GM12864 (cell line): ENCODE results near the gene DCBLD2.
A peak's percentile ranks its signal among the peaks of the same experiment; 100 is the strongest.

ENCODE experiments used
- DNase-seq: peaks from one replicate; pipeline ENCODE4 v3.0.0-alpha.2; 2011; ENCODE audit warnings: low read depth
- H3K4me3 ChIP-seq: 2 replicates; pipeline ENCODE4 v1.5.1; 2011; ENCODE audit warnings: mild to moderate bottlenecking, low read depth, low read length, control low read depth
- CTCF ChIP-seq: IDR thresholded peaks from 2 replicates; pipeline ENCODE4 v1.5.1; 2011; ENCODE audit warnings: low read depth, mild to moderate bottlenecking, moderate library complexity, low read length, control low read depth, inconsistent platforms; ENCODE audit errors: missing control alignments

DCBLD2 gene

GRCh38 chr3:98769448-98769847 lies 132.0 kb downstream of the DCBLD2 start:
- H3K4me3 ChIP-seq, result no peak overlapping the region
- no peak for TF ChIP-seq CTCF
- DNase-seq, result no peak

GRCh38 chr3:98768961-98769360 lies 132.5 kb downstream of the DCBLD2 start:
- no peak for DNase-seq
- TF ChIP-seq CTCF, result no peak
- H3K4me3 ChIP-seq, result no peak overlapping the region

GRCh38 chr3:98766924-98767323 lies 134.6 kb downstream of the DCBLD2 start:
- no peak overlapping the region for H3K4me3 ChIP-seq
- no peak for TF ChIP-seq CTCF
- no peak for DNase-seq

- TF ChIP-seq CTCF, result no peak
- DNase-seq, result no peak
- no peak overlapping the region for H3K4me3 ChIP-seq
These were observed 135.8 kb downstream of the DCBLD2 start for GRCh38 chr3:98765721-98766120.

GRCh38 chr3:98764472-98764884 lies 137.0 kb downstream of the DCBLD2 start:
- H3K4me3 ChIP-seq, result peak overlapping the region; percentile 5; the same call in 1 of the 2 replicates
- no peak for DNase-seq
- no peak for TF ChIP-seq CTCF

GRCh38 chr3:98763819-98764418 lies 137.6 kb downstream of the DCBLD2 start:
- TF ChIP-seq CTCF, result no peak
- no peak for DNase-seq
- peak overlapping the region; percentile 21; the same call in 1 of the 2 replicates for H3K4me3 ChIP-seq

GRCh38 chr3:98763076-98763475 lies 138.4 kb downstream of the DCBLD2 start, which contains the start of gene ST3GAL6:
Gene ST3GAL6 (plus strand): TSS chr3:98763340. CDS start chr3:98768441, 5,101 bp downstream.
- peak within 1 kb of the TSS; percentile 21; the same call in 1 of the 2 replicates for H3K4me3 ChIP-seq
- no peak for TF ChIP-seq CTCF

More at GRCh38 chr3:98763076-98763475, 138.4 kb downstream of the DCBLD2 start, which contains the start of gene ST3GAL6:
- DNase-seq, result no peak
